DMS 273 (cell line): Measurements from ENCODE around the gene WDR48.

ENCODE experiments used
- DNase-seq: peaks from one replicate; lab custom pipeline; 2025; ENCODE audit not compliant: unreplicated experiment; lab: John Stamatoyannopoulos, UW

Gene WDR48

GRCh38 chr3:39118931-39119660 lies 67.3 kb downstream of the WDR48 start:
- DNase-seq: no peak

DNA sequence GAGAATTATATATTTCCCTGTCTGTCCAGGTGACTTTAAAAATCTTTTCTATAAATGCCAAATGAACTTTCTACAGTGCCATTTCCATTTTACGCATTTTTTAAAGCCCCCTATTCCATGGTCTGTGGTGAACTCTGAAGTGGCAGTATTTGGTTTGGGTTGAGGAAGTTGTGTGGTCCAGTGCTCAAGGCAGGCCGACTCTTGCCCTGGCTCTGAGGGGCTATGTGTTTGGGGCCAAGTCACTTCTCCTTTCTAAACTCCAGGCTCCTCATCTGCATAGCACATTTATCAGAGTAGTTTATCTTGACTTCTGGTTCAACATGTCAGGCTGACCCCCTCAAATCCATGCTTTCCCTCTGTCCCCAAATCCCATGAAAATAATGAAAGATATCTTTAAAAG lies 69.8 kb downstream of the WDR48 start:
- DNase-seq: no peak

DNA sequence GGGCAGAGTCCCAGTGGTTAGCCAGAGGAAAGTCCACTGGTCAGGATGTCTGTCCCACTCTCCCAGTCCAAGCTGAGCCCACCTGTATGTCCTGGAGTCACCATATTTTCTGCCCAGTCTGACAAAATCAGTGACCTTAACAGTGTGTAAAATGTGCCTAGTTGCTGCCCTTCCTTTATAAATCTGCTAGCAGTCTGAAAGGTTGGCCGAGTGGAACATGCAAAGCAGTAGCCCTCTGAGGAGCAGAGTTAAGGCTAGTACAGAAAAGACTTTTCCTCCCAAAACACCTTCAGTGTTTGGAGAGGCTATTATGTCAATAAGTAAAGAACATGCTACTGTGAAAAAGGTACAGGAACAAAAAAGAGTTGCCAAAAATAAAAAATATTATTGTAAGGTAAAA lies 71.0 kb downstream of the WDR48 start:
- DNase-seq: no peak

GRCh38 chr3:39124876-39125840 lies 73.3 kb downstream of the WDR48 start:
- DNase-seq: peak; percentile 21

DNA sequence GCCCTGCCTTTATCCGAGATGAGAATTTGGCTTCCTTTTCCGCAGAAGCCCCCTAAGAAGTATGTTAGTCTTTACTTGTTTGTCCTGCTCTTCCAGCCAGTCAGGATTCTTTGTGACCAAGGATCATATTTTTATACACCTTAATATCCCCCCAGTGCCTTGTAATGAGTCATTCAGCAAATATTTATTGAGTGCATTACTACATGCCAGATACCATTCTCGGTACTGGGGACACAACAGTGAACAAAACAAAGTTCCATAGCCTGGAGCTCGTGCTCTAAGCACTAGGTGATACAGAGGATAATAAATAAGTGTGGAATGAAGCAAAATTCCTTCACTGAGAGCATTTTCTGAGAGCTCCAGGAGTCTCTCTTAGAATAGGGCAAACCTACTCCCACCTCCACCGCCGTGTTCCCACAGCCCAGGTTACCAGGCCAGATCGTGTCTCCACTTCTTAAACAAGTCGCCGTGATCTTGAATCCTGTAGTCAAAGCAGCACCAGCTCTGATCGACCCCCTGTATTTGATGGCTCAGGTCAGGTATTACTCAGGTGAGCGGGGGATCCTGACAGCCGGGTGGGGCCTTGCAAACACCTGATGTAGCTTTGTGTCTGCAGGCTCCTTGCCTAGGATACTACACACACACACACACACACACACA lies 74.2 kb downstream of the WDR48 start:
- DNase-seq: no peak

DNA sequence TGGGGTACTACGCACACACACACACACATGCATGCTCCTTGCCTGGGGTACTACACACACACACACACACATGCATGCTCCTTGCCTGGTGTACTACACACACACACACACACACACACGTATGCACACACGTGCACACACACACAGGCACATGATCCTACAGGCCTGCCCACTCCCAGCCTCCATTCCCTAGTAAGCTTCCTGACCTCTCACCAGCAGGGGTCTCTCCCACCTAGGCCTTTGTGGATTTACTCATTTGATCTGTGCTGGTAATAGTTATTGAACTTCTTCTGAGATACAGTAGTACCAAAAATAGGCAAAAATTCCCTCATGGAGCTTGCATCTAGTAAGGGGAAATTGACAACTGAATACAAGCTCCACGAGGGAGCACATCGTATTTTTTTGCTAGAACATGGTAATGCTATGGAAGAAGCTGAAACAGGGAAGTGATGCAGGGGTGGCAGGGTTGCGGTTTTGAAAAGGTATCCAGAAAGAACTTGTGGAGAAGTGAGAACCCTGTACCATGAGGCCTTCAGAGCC lies 74.8 kb downstream of the WDR48 start:
- DNase-seq: peak; percentile 77

DNA sequence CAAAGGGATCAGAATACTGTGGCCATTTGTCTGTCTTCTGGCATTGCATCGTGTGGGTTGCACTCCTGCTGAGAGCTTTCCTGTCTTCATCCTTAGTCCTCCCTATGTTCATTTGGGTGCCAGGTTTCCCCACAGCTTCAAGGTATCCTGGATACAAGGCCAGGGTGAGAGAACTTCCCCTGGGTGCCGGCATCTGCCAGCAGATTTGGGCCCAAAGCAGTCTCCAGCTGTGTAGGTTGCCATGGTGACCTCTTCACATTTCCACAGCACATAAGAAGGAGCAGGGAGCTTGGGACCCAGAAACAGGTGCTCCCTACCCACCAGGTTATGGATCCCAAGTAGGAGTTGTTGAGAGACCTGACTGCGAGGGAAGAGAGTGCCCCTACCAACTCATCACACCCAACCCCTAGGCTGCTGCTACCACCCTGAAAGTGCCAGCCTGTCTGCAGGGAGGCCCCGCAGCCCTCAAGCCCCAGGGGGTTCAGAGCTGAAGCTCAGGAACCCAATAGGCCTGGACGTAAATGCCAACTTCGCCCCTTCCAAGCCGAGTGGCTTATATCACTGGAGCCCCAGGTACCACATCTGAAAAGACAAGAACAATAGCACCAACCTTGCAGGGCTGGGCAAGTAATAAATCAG lies 75.6 kb downstream of the WDR48 start:
- DNase-seq: peak; percentile 31

- DNase-seq: no peak
These were observed 76.1 kb downstream of the WDR48 start for GRCh38 chr3:39127908-39128304.

DNA sequence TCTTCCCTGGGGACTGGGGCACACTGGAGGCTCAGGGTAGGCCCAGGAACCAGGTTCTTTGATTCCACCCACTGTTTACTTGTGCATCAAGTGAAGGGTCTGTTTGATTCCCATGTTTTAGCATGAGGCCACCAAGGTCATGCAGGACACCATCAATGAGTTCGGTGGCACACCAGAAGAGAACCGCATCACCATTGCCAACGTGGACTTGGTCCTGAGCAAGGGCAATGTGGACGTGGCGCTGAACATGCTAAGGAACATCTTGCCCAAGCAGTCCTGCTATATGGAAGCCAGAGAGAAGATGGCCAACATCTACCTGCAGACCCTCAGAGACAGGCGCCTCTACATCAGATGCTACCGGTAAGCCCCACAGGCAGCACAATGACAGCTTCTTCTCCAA lies 77.1 kb downstream of the WDR48 start:
- no peak for DNase-seq

GRCh38 chr3:39130026-39130425 lies 78.2 kb downstream of the WDR48 start:
- no peak for DNase-seq

DNA sequence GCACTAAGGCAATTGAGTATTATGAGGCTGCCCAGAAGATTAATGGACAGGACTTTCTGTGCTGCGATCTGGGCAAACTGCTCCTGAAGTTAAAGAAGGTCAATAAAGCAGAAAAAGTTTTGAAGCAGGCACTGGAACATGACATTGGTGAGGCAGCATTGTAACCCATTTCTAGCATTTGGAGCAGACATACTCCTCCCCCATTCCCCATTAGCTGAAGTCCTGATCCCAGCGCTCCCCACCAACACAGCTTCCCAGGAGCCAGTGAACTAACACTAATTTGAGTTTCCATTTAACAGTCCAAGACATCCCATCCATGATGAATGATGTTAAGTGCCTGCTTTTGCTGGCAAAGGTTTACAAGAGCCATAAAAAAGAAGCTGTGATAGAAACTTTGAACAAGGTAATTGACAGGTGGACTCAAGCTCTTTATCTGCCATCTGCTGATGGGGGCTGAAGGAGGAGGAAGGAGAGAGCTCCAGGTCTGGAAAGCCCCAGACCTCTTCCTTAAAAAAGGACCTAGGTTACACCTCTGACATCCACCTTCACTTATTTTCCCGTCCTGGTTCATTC lies 79.0 kb downstream of the WDR48 start:
- DNase-seq: no peak

DNA sequence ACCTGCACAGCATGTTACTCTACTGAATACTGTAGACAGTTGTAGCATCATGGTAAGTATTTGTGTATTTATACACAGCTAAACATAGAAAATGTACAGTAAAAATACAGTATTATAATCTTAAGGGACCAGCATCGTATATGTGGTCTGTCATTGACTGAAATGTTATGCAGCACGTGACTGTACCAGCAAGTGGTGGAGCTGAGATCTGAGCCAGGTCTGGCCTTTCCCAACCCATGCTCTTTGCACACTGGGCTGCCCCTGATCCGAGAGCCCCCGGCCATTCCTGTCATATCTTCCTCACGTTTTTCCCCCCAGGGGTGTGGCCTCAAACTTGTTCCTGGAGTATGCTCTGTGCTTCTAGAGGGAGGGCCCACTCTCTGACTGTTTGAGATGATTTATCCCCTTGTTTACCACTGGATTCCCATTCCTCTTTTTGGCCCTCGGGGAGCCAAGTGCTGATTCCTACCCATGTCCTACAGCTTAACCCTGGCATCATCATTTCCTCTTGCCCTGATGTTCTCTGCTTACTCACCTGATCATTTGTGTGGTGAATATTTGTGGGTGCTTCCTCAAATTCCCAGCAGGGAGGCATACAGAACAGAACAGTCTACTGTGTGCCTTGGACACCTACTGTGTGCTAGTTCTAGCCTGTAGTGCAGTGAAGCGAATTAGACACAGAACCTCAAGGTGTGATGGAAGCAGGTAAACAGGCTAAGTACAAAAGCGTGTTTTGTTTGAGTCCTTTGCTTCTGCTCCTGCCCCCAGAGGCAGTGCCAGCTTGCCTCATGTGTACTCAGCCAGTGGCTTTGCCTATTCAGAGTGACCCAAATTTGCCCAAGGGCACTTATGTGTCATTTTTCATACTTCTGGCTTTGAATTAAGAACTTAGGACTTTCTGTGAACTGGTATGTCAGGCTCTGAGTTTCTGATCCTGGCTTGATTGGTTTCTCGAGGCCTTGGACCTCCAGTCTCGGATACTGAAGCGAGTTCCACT lies 80.6 kb downstream of the WDR48 start:
- no peak for DNase-seq

- no peak for DNase-seq
These were observed 81.3 kb downstream of the WDR48 start for GRCh38 chr3:39133093-39133490.

GRCh38 chr3:39133822-39134221 lies 82.0 kb downstream of the WDR48 start:
- no peak for DNase-seq

- no peak for DNase-seq
These were observed 82.5 kb downstream of the WDR48 start for GRCh38 chr3:39134305-39134704.

- DNase-seq: no peak
These were observed 83.5 kb downstream of the WDR48 start for GRCh38 chr3:39135170-39135805.

- DNase-seq: no peak
These were observed 85.0 kb downstream of the WDR48 start for GRCh38 chr3:39136533-39137434.

DNA sequence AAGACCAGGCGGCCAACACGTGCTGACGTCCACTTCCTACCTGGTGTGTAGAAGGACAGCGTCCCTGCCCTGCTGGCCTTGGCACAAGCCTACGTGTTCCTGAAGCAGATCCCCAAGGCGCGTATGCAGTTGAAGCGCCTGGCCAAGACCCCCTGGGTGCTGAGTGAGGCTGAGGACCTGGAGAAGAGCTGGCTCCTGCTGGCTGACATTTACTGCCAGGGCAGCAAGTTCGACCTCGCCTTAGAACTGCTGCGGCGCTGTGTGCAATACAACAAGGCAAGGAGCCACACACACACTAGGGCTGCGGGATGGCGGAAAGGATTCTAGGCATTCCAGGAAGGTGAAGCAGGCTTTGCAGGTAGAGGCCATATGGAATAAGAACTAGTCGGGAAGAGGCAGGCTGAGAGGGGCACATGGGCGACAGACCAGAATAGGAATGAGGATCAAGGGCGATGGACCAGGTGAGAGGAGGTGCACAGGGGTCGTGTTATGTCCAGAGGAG lies 85.7 kb downstream of the WDR48 start:
- DNase-seq: no peak
